ENCODE data around the gene PDE11A.

Gene PDE11A

GRCh38 chr2:177682006-177682405 lies 390.6 kb downstream of the PDE11A start:
- no peak for TF ChIP-seq CTCF (IDR thresholded peaks at IDR 0.05; ENCODE audit: extremely low read depth, insufficient read depth, missing control alignments)
- in situ Hi-C loops (cut with MboI; ENCODE audit: low pct_unique_long_range_greater_than_20kb, low sequenced_read_pairs, unreplicated experiment), result no loop called here
- no peak for DNase-seq (ENCODE audit: low spot score)

- in situ Hi-C loops (cut with MboI; ENCODE audit: low pct_unique_long_range_greater_than_20kb, low sequenced_read_pairs, unreplicated experiment), result no loop called here
Measured at GRCh38 chr2:177680866-177681712, 391.5 kb downstream of the PDE11A start.

GRCh38 chr2:177679611-177680605 lies 392.7 kb downstream of the PDE11A start:
- in situ Hi-C loops (cut with MboI; ENCODE audit: low pct_unique_long_range_greater_than_20kb, low sequenced_read_pairs, unreplicated experiment), result no loop called here
- TF ChIP-seq CTCF (IDR thresholded peaks at IDR 0.05; ENCODE audit: extremely low read depth, insufficient read depth, missing control alignments), result no peak
- no peak for DNase-seq (ENCODE audit: low spot score)

More at GRCh38 chr2:177680866-177681712, 391.5 kb downstream of the PDE11A start:
- no peak for TF ChIP-seq CTCF (IDR thresholded peaks at IDR 0.05; ENCODE audit: extremely low read depth, insufficient read depth, missing control alignments)
- no peak for DNase-seq (ENCODE audit: low spot score)

GRCh38 chr2:177678939-177679338 lies 393.6 kb downstream of the PDE11A start:
- TF ChIP-seq CTCF (IDR thresholded peaks at IDR 0.05; ENCODE audit: extremely low read depth, insufficient read depth, missing control alignments), result no peak
- DNase-seq (ENCODE audit: low spot score), result no peak
- in situ Hi-C loops (cut with MboI; ENCODE audit: low pct_unique_long_range_greater_than_20kb, low sequenced_read_pairs, unreplicated experiment), result no loop called here

GRCh38 chr2:177676636-177677035 lies 395.9 kb downstream of the PDE11A start:
- DNase-seq (ENCODE audit: low spot score), result no peak
- in situ Hi-C loops (cut with MboI; ENCODE audit: low pct_unique_long_range_greater_than_20kb, low sequenced_read_pairs, unreplicated experiment), result no loop called here
- TF ChIP-seq CTCF (IDR thresholded peaks at IDR 0.05; ENCODE audit: extremely low read depth, insufficient read depth, missing control alignments), result no peak

GRCh38 chr2:177675825-177676224 lies 396.8 kb downstream of the PDE11A start:
- TF ChIP-seq CTCF (IDR thresholded peaks at IDR 0.05; ENCODE audit: extremely low read depth, insufficient read depth, missing control alignments), result no peak
- no peak for DNase-seq (ENCODE audit: low spot score)
- in situ Hi-C loops (cut with MboI; ENCODE audit: low pct_unique_long_range_greater_than_20kb, low sequenced_read_pairs, unreplicated experiment), result no loop called here

Measured in GM13977 (cell line).